Measurements from ENCODE around the gene ZMYND11.

Gene ZMYND11

GRCh38 chr10:271201-271600, 135.9 kb downstream of the ZMYND11 start:
- TF ChIP-seq SPI1 (IDR thresholded peaks at IDR 0.05; ENCODE audit: borderline replicate concordance, low read depth) (no peak), POLR2AphosphoS5 (IDR thresholded peaks at IDR 0.05; ENCODE audit: low read depth) (no peak)
- Histone ChIP-seq H3K4me3 (replicated peaks; ENCODE audit: insufficient read depth, low read length) (no peak overlapping the region), H3K27ac (replicated peaks) (no peak overlapping the region), H3K27me3 (ENCODE audit: insufficient read depth, poor library complexity, severe bottlenecking) (no peaks in the 10 kb centered on the region)
- no peak for DNase-seq (ENCODE audit: low read depth in 1 of 2, low spot score in 1 of 2)

GRCh38 chr10:271722-272121, 136.5 kb downstream of the ZMYND11 start:
- TF ChIP-seq POLR2AphosphoS5 (IDR thresholded peaks at IDR 0.05; ENCODE audit: low read depth): no peak
- TF ChIP-seq CTCF (IDR thresholded peaks at IDR 0.05; ENCODE audit: insufficient read depth, low read length): no peak
- TF ChIP-seq REST (IDR thresholded peaks at IDR 0.05; ENCODE audit: insufficient replicate concordance, low read depth): no peak
- TF ChIP-seq GABPA (IDR thresholded peaks at IDR 0.05; ENCODE audit: low read depth): no peak
- no peak for TF ChIP-seq SPI1 (IDR thresholded peaks at IDR 0.05; ENCODE audit: borderline replicate concordance, low read depth)

GRCh38 chr10:273088-273487, 137.8 kb downstream of the ZMYND11 start:
- H3K4me3 ChIP-seq (replicated peaks; ENCODE audit: insufficient read depth, low read length): no peak overlapping the region
- H3K27ac ChIP-seq (replicated peaks): no peak overlapping the region
- DNase-seq (ENCODE audit: low read depth in 1 of 2, low spot score in 1 of 2): no peak
- H3K27me3 ChIP-seq (ENCODE audit: insufficient read depth, poor library complexity, severe bottlenecking): no peaks in the 10 kb centered on the region
- TF ChIP-seq POLR2AphosphoS5 (IDR thresholded peaks at IDR 0.05; ENCODE audit: low read depth): no peak

More at GRCh38 chr10:271722-272121, 136.5 kb downstream of the ZMYND11 start:
- Histone ChIP-seq H3K27ac (replicated peaks) (no peak overlapping the region), H3K4me3 (replicated peaks; ENCODE audit: insufficient read depth, low read length) (no peak overlapping the region), H3K27me3 (ENCODE audit: insufficient read depth, poor library complexity, severe bottlenecking) (no peaks in the 10 kb centered on the region)
- no peak for DNase-seq (ENCODE audit: low read depth in 1 of 2, low spot score in 1 of 2)

GRCh38 chr10:274866-275265, 139.6 kb downstream of the ZMYND11 start:
- no peak for DNase-seq (ENCODE audit: low read depth in 1 of 2, low spot score in 1 of 2)
- no peak overlapping the region for H3K4me3 ChIP-seq (replicated peaks; ENCODE audit: insufficient read depth, low read length)
- H3K27me3 ChIP-seq (ENCODE audit: insufficient read depth, poor library complexity, severe bottlenecking): no peaks in the 10 kb centered on the region
- H3K27ac ChIP-seq (replicated peaks): no peak overlapping the region
- no peak for TF ChIP-seq SPI1 (IDR thresholded peaks at IDR 0.05; ENCODE audit: borderline replicate concordance, low read depth)
- no peak for TF ChIP-seq REST (IDR thresholded peaks at IDR 0.05; ENCODE audit: insufficient replicate concordance, low read depth)
- TF ChIP-seq POLR2AphosphoS5 (IDR thresholded peaks at IDR 0.05; ENCODE audit: low read depth): no peak
- no peak for TF ChIP-seq GABPA (IDR thresholded peaks at IDR 0.05; ENCODE audit: low read depth)
- no peak for TF ChIP-seq CTCF (IDR thresholded peaks at IDR 0.05; ENCODE audit: insufficient read depth, low read length)

- no peak overlapping the region for H3K4me3 ChIP-seq (replicated peaks; ENCODE audit: insufficient read depth, low read length)
- no peaks in the 10 kb centered on the region for H3K27me3 ChIP-seq (ENCODE audit: insufficient read depth, poor library complexity, severe bottlenecking)
- TF ChIP-seq GABPA (IDR thresholded peaks at IDR 0.05; ENCODE audit: low read depth): no peak
- TF ChIP-seq POLR2AphosphoS5 (IDR thresholded peaks at IDR 0.05; ENCODE audit: low read depth): no peak
- no peak for TF ChIP-seq REST (IDR thresholded peaks at IDR 0.05; ENCODE audit: insufficient replicate concordance, low read depth)
- TF ChIP-seq CTCF (IDR thresholded peaks at IDR 0.05; ENCODE audit: insufficient read depth, low read length): no peak
- TF ChIP-seq SPI1 (IDR thresholded peaks at IDR 0.05; ENCODE audit: borderline replicate concordance, low read depth): no peak
- no peak for DNase-seq (ENCODE audit: low read depth in 1 of 2, low spot score in 1 of 2)
- no peak overlapping the region for H3K27ac ChIP-seq (replicated peaks)
Observed at GRCh38 chr10:275680-276079, 140.4 kb downstream of the ZMYND11 start.

Measured in HL-60 (cell line).